ENCODE data around the gene CAPN5.

- no peak for TF ChIP-seq ETV6 (CRISPR knock-in tag; IDR thresholded peaks at IDR 0.05)
- TF ChIP-seq ZNF671 (CRISPR knock-in tag; IDR thresholded peaks at IDR 0.05) = no peak
- TF ChIP-seq, protein P1, sequence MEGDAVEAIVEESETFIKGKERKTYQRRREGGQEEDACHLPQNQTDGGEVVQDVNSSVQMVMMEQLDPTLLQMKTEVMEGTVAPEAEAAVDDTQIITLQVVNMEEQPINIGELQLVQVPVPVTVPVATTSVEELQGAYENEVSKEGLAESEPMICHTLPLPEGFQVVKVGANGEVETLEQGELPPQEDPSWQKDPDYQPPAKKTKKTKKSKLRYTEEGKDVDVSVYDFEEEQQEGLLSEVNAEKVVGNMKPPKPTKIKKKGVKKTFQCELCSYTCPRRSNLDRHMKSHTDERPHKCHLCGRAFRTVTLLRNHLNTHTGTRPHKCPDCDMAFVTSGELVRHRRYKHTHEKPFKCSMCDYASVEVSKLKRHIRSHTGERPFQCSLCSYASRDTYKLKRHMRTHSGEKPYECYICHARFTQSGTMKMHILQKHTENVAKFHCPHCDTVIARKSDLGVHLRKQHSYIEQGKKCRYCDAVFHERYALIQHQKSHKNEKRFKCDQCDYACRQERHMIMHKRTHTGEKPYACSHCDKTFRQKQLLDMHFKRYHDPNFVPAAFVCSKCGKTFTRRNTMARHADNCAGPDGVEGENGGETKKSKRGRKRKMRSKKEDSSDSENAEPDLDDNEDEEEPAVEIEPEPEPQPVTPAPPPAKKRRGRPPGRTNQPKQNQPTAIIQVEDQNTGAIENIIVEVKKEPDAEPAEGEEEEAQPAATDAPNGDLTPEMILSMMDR (IDR thresholded peaks at IDR 0.05) = no peak
- TF ChIP-seq, protein P2, sequence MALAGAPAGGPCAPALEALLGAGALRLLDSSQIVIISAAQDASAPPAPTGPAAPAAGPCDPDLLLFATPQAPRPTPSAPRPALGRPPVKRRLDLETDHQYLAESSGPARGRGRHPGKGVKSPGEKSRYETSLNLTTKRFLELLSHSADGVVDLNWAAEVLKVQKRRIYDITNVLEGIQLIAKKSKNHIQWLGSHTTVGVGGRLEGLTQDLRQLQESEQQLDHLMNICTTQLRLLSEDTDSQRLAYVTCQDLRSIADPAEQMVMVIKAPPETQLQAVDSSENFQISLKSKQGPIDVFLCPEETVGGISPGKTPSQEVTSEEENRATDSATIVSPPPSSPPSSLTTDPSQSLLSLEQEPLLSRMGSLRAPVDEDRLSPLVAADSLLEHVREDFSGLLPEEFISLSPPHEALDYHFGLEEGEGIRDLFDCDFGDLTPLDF (CRISPR knock-in tag; IDR thresholded peaks at IDR 0.05) = no peak
- no peak for TF ChIP-seq ZNF121 (CRISPR knock-in tag; IDR thresholded peaks at IDR 0.05)
- TF ChIP-seq ELF4 (CRISPR knock-in tag; IDR thresholded peaks at IDR 0.05; ENCODE audit: low read depth) = no peak
- no peak for TF ChIP-seq FOXK1 (CRISPR knock-in tag; IDR thresholded peaks at IDR 0.05)
- TF ChIP-seq USF2 (CRISPR knock-in tag; IDR thresholded peaks at IDR 0.05) = no peak
- TF ChIP-seq HMGXB4 (CRISPR knock-in tag; IDR thresholded peaks at IDR 0.05) = no peak
- TF ChIP-seq IRF2 (CRISPR knock-in tag; IDR thresholded peaks at IDR 0.05; ENCODE audit: borderline replicate concordance, low read depth) = no peak
- TF ChIP-seq, protein P3, sequence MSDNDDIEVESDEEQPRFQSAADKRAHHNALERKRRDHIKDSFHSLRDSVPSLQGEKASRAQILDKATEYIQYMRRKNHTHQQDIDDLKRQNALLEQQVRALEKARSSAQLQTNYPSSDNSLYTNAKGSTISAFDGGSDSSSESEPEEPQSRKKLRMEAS (CRISPR knock-in tag; IDR thresholded peaks at IDR 0.05) = no peak
- no peak for TF ChIP-seq ERG (CRISPR knock-in tag; IDR thresholded peaks at IDR 0.05)
- TF ChIP-seq SOX15 (CRISPR knock-in tag; IDR thresholded peaks at IDR 0.05) = no peak
- TF ChIP-seq STAT6 (CRISPR knock-in tag; conservative IDR thresholded peaks at IDR 0.05; ENCODE audit: low read depth) = no peak
Measured at GRCh38 chr11:77024745-77025144, 42.0 kb upstream of the CAPN5 start.
